ENCODE results near the gene WASHC3. TPM values are rescaled to one million over a fixed set of nuclear protein-coding genes. Genes with fewer than 3 reads are reported as not detected.
"Not testable (repeated sequence)": the region's sequence is repeated elsewhere in the genome, so short reads cannot be mapped to it uniquely, and the experiment has no call there.

Gene WASHC3
- total RNA-seq, 1 donor from 2014 or later: 67.1 TPM

DNA sequence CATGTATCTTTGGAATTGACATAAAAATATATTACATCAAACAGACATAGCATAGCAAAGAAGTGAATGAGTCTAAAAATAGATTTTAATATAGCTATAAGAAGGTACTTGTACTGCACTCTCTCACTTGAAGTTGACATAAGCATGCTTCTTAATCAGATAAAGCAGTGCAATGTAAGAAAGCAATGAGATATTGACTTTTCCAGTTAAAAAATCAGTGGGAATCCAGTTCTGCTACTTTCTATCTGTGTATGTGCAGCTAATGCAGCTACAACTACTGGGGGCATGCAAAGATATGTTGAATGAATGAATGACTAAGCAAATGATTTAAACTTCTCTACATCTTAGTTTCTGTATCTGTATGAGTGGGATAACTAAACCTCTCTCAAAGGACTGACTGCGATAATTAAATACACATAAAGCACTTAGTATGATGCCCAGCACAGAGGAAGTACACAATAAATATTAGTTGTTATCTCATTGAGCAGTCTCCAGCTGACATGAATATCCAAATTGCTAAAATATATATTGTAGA lies 10.3 kb downstream of the WASHC3 start:
- no peak for DNase-seq (ENCODE audit: low read depth)

DNA sequence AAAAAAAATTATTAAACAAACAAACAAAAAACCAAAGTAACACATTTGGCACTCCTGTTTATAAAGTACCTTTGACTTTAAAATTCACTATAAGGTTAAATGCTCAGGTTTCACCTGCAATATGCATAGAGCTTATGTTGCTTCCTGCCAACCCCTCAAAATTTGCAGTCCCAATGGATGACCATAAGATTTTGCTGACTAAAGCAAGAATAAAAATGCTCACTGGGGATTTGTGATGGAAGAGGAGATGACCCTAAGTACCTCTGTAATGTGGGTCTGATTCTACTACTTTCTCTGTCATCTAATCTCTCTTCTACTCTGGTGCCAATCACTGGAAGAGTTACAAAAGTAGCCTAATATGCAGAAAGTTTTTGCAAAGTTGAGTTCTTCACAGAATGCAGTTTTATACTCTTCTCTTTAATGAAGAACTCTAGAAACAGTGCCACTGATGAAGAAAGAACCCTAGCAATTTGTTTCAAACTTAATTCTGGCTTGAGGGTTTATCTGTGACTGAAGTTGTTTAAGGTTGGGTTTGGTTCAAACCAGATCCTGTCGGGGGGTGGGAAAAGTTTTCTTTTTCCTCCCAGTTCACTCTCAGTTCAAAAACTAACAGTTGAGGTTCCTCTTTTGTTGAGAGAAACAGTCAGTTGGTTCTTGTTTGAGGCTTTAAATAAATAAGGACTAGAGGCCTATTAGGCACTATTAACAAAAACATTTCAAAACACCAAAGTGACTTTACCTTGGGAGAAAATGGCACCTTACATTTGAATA lies 10.9 kb downstream of the WASHC3 start:
- no peak for DNase-seq (ENCODE audit: low read depth)

DNA sequence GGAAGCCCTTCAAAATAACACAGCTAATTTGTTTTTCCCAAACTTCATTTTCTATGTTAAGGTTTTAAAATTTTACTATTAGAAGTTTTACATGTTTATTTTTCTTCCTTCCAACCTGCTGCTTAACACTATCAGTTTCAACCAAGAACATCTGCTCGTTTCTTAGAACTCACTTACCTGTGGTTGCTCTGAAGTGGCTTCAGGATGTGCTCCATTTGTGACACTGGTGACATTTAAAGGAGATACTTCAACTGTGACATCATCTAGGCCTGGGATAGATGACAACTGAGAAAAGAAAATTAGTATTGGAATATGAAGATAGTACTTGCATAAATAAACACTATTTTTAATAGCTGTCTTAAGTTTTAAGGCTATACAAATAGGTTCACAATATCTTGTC lies 17.9 kb downstream of the WASHC3 start:
- DNase-seq (ENCODE audit: low read depth): no peak

DNA sequence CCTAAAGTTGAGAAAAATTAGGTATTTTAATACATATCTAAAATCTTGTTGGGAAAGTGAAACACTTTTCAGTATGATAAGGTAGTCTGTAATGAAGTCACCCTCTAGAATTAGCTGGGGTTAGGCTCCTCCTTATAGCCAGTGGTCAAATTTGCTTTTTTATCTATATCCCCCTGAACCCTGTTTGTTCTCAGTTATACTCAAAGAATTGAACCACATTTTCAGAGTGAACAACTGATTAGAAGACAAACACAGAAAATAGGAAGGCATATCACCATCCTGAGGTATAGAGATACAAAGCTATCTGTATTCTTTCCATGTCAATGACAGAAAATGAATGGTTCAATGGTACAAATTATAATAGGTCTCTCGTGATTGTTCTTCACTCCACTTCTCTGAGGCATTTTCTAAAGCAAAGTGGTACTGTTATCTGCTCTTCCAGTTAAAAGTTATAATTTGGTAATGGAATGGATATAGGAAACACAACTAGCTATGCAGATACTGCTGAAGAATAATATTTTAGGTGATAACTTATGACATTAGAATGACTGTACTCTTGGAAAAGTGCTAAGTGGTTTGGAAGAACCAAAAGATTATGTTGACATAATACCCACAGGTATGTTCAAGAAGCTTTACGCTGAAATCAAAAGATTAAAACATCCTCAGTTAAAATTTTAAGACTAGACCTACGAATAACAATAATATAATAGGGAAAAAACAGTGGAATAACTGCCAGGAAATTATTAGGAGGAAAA lies 27.6 kb downstream of the WASHC3 start:
- DNase-seq (ENCODE audit: low read depth): peak; percentile 1

DNA sequence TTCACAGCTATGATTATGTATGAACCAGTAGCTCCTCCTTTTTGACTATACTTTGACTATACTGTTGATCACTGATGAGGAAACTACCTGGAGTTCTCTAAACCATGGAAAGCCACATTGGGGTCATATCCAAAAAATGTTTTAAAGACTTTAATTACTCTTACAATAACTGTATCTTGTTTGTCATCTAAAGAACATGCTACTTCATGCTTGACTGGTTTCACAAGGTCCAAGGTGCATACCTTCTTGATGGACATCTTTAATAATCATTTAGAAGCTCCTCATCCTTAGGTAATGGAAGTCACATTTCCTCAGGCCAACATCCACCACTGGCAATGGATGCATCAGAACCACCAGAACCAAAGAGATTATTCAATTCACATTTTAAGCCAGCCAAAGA lies 29.9 kb downstream of the WASHC3 start:
- DNase-seq (ENCODE audit: low read depth): no peak

DNA sequence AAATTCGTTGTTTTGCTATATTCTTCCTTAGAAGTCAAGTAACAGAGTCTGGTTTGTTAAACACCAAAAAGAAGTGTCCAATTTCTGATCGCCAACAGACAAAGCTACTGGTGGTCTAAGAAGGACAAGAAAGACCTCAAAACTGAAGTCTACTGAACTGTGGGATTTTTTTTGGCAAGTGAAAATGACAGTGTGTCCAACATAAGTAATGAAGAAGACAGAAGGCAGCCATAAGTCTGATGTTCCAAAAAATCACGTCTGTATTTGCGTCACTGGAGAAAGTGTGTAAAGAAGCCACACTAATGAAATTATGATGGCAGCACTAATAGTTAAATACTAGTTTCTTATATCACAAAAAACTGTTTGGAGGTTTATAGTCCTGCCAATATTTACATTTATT lies 32.6 kb downstream of the WASHC3 start:
- no peak for DNase-seq (ENCODE audit: low read depth)

DNA sequence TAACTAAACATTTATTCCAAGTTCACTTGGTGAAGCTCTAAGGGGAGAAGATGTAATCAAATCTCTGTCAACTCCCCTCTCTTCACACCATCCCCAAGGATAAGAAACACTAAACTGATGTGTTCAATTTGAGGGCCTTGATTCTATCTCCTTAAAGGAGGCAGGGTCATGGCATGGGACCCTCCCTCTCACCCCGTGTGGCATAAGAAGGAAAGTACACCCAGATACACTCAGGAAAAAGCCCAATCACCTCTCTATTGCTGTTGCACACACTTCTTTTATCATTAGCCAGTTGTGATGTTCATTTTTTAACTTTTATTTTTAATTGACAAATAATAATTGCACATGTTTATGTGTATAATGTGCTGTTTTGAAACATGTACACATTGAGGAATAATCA lies 35.1 kb downstream of the WASHC3 start:
- DNase-seq (ENCODE audit: low read depth): no peak

DNA sequence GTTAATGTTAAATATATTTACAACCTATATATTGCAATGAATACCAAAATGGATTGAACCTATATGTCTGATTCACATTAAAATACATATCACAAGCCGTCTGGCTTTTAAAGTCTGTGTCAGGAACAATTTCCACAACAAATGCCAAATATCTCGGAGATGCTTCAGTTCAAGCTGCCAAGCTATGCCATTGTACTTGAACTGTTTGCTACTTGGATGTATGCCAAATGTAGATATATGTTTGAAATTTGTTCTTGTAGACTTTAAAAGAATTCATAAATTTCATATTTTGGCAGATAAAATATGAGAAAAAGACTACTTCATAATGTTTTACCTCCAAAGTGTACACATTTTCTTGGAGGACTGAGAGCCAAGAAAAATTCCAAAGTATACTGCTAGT lies 37.0 kb downstream of the WASHC3 start:
- DNase-seq (ENCODE audit: low read depth): no peak

DNA sequence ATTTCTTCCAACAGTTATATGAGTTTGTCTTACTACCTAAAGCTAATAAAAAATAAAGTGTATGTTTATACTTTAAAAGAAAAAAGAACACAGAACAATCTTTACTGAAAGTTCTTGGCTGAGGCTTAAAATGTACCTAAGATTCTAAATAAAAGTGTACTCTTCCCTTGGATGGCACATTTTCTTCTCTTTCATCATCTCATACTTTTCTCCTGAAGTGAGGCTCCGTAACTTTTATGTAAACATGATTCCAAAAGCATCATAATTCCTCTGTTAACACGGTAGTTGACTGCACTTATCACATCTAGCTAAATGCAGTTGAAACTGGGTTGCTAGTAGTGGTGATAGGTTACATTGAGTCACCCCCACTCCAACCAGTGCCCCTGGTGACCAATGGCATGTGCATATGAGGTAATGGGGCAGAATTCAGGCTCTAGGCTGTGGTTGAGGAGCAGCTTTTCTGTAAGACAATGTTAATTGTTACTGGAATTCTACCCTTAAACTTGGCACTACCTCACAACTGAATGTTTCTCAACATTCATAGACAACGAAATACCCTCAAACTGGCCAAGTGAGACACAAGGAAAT lies 38.4 kb downstream of the WASHC3 start:
- DNase-seq (ENCODE audit: low read depth): peak; percentile 41

DNA sequence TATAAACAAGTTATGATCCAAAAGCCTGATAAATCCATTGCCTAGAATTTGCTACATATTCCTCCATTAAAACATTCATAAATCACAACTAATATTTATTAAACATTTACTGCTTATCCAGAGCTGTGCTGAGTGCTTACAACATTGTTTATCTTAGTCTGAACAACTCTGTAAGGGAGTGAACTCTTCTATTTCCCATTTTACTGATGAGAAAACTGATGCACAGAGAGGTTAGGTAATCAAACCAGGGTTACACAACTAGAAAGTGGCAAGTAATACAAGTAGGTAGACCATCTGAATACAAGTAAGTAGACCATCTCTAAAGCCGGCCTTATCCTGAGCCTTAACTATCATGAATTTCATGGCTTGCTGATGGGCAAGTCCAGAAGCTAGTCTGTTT lies 39.5 kb downstream of the WASHC3 start:
- no peak for DNase-seq (ENCODE audit: low read depth)

DNA sequence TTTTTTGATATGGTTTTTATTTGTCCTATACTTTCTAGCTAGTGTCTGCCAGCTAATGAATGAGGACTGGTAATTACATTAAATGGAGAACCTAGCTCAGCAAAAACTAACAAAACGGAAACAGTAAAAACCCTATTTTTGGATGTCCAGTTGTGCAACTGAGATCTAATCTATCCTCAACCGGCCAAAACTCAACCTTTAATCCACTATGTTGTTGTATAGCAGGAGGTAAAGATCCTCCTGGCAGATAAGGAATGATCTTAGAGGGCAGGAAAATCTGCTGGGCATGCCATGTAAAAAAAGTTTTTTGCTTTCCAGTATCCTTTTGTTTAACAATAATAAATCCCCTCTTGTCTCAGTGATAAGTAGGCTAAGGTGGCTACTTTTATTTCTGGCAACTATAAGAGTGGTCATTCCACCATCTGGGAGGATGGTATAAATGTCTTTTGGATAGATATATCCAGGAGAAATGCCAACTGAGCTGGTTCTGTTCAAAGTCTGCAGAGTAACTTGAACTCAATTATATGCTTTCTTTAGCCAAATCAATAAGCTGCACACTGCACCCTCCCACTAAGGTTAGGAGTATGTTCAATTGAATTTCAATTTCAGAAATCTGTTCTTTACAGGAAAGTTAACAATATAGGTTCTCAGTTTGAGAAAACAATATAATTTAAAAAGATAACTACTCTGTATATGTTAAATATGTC lies 40.1 kb downstream of the WASHC3 start:
- no peak for DNase-seq (ENCODE audit: low read depth)

DNA sequence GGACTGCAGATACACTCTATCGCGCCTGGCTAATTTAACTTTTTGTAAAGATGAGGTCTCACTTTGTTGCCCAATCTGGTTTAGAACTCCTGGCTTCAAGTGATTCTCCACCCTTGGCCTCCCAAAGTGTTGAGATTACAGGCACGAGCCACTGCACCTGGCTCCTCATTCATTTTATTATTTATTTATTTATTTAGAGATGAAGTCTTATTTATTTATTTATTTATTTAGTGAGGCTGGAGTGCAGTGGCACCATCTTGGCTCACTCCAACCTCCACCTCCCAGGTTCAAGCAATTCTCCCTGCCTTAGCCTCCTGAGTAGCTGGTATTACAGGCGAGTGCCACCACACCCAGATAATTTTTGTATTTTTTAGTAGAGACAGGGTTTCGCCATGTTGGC lies 43.2 kb downstream of the WASHC3 start:
- DNase-seq (ENCODE audit: low read depth): not testable (repeated sequence)

DNA sequence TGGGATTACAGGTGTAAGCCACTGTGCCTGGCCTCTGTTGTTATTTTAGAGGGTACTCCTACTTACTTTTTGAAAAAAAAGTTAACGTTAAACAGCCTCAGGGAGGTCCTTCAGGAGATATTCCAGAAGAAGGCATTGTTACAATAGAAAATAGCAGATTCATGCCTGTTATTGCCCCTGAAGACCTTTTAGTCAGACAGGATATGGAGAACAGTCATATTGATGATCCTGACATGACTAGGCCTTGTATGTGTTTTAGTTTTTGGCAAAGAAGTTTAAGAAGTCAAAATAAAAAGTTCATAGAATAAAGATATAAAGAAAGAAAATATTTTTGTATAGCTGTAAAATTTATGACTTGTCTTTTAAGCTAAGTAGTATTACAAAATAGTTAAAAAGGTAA lies 45.3 kb downstream of the WASHC3 start:
- no peak for DNase-seq (ENCODE audit: low read depth)

DNA sequence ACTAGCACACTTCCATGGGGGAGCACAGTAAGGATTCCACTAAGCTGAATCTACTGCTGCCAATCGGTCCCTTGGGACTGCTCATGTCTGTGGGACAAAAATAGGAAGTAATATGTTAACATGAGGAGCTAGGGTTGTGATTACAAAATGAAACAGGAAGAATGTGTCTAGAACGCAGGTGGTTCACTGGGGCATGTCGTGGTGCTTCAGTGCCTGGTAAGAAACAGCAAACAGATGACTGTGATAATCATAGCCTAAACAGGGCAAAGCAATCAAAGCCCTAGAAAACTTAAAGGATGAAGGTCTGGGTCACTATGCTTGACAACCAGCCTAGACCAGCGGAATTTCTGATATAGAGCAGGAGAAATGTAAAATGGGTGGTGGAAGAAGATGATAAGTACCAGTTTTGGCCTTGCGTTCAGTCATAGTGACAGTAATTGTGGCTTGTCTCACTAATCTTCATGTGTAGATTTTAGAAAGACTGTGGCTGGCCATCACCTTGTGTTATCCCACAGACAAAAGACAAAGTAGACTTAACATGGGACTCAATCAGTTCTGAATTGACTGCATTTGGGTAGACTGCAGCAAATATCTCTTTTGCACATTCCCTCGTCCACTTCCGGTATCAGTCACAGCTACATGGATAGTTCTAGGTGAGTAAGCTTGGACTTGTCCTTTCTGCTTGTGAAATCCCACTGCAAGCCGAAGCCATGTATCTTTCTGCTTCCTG lies 51.4 kb downstream of the WASHC3 start:
- peak; percentile 2 for DNase-seq (ENCODE audit: low read depth)

DNA sequence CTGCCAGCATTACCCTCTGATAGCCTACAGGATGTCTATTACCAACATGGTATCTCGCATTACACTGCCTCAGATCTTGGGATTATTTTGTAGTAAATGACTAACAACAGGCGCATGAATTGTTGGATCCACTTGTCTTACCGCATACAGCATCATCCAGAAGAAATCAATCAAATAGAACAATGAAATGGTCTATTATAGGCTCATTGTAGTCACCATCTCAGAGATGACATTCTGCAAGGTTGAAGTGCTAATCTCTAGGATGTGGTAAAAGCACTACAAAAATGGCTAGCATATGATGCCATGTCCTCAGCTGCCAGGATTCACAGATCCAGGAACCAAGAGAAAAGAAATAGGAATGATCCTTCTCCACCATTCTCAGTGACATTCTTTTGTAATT lies 52.0 kb downstream of the WASHC3 start:
- DNase-seq (ENCODE audit: low read depth): no peak

DNA sequence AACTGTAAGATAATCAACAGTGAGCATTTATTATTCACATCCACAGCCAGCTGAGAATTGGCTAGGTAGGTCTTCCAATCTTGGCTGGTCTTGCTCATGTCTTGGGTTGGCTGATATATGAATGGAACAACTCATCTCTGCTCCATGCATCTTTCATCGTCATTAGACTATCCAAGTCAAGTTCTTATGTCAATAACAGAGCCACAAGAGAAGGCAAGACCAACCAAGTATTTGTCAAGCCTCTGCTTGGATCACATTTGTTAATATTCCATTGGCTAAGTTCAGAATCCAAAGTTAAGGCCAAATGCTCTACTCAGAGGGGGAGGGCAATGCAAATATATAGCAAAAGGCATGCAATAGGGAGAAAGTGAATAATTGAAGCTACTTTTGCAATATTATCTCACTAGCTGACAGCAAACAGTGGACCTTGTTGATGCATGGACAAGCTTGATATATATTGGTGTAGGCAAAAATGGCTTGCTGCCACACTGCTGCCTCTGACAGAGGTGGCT lies 53.1 kb downstream of the WASHC3 start:
- no peak for DNase-seq (ENCODE audit: low read depth)

DNA sequence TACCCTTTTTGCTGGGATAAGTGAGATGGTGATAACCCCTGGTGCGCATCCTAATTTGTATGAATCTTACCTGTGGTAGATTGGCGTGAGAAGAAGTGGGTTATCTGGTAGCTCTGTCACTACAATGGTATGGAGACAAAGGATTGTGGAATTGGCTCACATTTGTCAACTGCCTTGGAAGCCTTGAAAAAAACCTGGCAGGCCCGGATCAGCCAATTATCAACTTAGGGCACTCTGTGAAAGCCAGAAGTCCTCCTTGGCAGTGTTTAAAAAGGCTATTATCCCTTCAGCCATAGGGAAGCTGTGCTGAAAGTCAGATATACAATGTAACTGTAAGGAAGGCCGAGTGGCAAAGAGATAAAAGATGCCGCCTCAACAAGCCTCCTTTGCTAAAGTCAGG lies 56.5 kb downstream of the WASHC3 start:
- no peak for DNase-seq (ENCODE audit: low read depth)

DNA sequence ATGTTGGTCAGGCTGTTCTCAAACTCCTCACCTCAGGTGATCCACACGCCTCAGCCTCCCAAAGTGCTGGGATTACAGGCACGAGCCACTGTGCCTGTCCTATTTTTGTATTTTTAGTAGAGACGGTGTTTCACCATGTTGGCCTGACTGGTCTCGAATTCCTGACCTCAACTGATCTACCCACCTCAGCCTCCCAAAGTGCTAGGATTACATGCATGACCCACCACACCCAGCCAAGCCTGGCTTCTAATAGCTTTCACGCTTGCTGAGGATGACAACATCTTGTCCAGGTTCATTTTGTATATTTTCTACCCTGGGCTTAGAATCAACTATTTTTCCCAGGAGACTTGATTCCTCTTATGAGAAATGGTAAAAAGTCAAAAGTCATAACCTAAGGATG lies 64.7 kb downstream of the WASHC3 start:
- no peak for DNase-seq (ENCODE audit: low read depth)

DNA sequence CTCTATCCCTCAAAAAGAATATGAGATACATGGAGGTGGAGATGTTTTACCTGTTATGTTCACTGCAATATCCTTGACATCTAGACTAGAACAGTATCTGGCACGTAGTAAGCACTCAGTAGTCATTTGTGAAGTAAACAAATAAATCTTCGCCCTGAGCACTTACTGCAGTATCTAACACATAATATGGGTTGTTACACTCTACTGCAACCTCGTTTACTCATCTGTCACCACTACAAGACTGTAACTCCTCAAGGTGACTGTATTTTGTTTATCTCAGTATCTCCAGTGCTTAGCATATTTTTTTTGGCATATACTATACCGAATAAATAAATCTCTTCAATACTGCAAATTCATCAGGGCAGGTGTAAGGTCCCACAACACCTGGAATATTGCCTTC lies 66.1 kb downstream of the WASHC3 start:
- DNase-seq (ENCODE audit: low read depth): no peak

DNA sequence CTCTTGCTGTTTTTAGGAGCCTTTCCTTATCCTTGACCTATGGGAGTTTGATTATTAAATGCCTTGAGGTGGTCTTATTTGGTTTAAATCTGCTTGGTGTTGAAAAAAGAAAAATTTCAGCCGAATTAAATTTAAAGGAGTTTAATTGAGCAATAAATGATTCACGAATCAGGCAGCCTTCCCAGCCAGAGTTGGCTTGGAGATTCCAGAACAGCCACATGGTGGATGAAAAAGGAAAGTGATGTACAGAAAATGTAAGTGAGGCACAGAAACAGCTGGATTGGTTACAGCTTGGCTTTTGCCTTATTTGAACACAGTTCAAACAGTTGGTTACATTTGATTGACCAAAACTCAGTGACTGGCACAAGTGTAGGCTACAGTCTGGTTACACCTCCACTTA lies 69.7 kb downstream of the WASHC3 start:
- no peak for DNase-seq (ENCODE audit: low read depth)

DNA sequence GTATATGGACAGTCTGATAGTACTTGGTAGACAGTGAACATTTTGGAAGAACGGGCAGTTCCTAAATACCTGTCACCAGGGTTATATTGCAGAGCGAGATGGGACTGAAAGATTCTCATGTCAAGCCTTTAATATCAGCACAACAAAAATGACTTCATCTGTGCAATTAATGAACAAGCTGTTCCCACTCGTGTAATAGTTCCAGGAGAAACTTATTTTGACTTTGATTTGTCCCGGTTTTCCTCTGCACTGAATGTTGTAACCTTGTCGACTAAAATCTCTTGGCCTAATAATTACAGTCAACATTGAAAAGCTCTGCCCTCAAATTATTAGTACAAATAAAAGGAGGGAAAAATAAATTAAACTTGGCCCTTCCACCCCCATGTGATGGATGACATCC lies 79.5 kb downstream of the WASHC3 start:
- no peak for DNase-seq (ENCODE audit: low read depth)

Measured in myocyte (in vitro differentiated cells).